ENCODE data around the gene LRRK1. TPM values are rescaled to one million over a fixed set of nuclear protein-coding genes. Genes with fewer than 3 reads are reported as not detected.

LRRK1 gene
- total RNA-seq, 1 experiment from 2014 or later, result 9.9 TPM

Other genes with a start within 250 kb of the LRRK1 start
- 0.39 and 2.2 TPM in 2 replicates for gene ALDH1A3, start 39.5 kb upstream of the LRRK1 start, total RNA-seq (2014; rRNA removed; shearing (Covaris generic))